ENCODE results near the gene VPS54.
A peak's percentile ranks its signal among the peaks of the same experiment; 100 is the strongest.
"Not testable (repeated sequence)": the region's sequence is repeated elsewhere in the genome, so short reads cannot be mapped to it uniquely, and the experiment has no call there.

VPS54 gene

GRCh38 chr2:63962186-63962585 lies 57.0 kb downstream of the VPS54 start:
- DNase-seq, result no peak
- H3K27me3 Mint-ChIP-seq (ENCODE audit: low read depth, poor library complexity), result no peaks in the 10 kb centered on the region
- H3K36me3 Mint-ChIP-seq (ENCODE audit: low read depth), result peaks cover 64% of the 10 kb centered on the region
- H3K4me1 Mint-ChIP-seq, result peaks cover 13% of the 10 kb centered on the region
- no peak overlapping the region for H3K27ac Mint-ChIP-seq
- TF ChIP-seq, protein P1, sequence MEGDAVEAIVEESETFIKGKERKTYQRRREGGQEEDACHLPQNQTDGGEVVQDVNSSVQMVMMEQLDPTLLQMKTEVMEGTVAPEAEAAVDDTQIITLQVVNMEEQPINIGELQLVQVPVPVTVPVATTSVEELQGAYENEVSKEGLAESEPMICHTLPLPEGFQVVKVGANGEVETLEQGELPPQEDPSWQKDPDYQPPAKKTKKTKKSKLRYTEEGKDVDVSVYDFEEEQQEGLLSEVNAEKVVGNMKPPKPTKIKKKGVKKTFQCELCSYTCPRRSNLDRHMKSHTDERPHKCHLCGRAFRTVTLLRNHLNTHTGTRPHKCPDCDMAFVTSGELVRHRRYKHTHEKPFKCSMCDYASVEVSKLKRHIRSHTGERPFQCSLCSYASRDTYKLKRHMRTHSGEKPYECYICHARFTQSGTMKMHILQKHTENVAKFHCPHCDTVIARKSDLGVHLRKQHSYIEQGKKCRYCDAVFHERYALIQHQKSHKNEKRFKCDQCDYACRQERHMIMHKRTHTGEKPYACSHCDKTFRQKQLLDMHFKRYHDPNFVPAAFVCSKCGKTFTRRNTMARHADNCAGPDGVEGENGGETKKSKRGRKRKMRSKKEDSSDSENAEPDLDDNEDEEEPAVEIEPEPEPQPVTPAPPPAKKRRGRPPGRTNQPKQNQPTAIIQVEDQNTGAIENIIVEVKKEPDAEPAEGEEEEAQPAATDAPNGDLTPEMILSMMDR (IDR thresholded peaks at IDR 0.05), result no peak
- no peaks in the 10 kb centered on the region for H3K9me3 Mint-ChIP-seq
- no peak overlapping the region for H3K4me3 Mint-ChIP-seq

- no peak overlapping the region for H3K27ac Mint-ChIP-seq
- H3K9me3 Mint-ChIP-seq, result peaks cover 18% of the 10 kb centered on the region
- no peak overlapping the region for H3K4me3 Mint-ChIP-seq
- DNase-seq, result no peak
- H3K27me3 Mint-ChIP-seq (ENCODE audit: low read depth, poor library complexity), result no peaks in the 10 kb centered on the region
- H3K4me1 Mint-ChIP-seq, result no peaks in the 10 kb centered on the region
- TF ChIP-seq, protein P1 (IDR thresholded peaks at IDR 0.05), result no peak
- H3K36me3 Mint-ChIP-seq (ENCODE audit: low read depth), result peaks cover 79% of the 10 kb centered on the region
Measured at GRCh38 chr2:63950414-63950813, 68.8 kb downstream of the VPS54 start.

- Mint-ChIP-seq H3K27me3 (ENCODE audit: low read depth, poor library complexity) (peaks cover 2% of the 10 kb centered on the region), H3K4me3 (no peak overlapping the region), H3K27ac (no peak overlapping the region), H3K9me3 (peaks cover 10% of the 10 kb centered on the region), H3K36me3 (ENCODE audit: low read depth) (peaks cover 71% of the 10 kb centered on the region), H3K4me1 (no peaks in the 10 kb centered on the region)
- TF ChIP-seq, protein P1 (IDR thresholded peaks at IDR 0.05), result no peak
- DNase-seq, result no peak
Measured at GRCh38 chr2:63942788-63943187, 76.4 kb downstream of the VPS54 start.

- H3K9me3 Mint-ChIP-seq, result peaks cover 45% of the 10 kb centered on the region
Measured at GRCh38 chr2:63932104-63932503, 87.1 kb downstream of the VPS54 start.

DNA sequence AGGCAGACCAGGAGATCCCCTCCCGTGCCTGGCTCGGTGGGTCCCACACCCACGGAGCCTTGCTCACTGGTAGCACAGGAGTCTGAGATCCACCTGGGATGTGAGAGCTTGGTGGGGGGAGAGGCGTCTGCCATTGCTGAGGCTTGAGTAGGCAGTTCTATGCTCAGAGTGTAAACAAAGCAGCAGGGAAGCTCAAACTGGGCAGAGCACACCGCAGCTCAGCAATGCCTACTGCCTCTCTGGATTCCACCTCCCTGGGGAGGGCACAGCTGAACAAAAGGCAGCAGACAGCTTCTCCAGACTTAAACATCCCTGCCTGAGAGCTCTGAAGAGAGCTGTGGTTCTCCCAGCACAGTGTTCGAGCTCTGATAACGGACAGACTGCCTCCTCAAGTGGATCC lies 92.4 kb downstream of the VPS54 start:
- Mint-ChIP-seq H3K4me3 (no peak overlapping the region), H3K9me3 (peaks cover 40% of the 10 kb centered on the region), H3K4me1 (no peaks in the 10 kb centered on the region), H3K27ac (peak overlapping the region; percentile 54), H3K36me3 (ENCODE audit: low read depth) (peaks cover 83% of the 10 kb centered on the region), H3K27me3 (ENCODE audit: low read depth, poor library complexity) (peaks cover 9% of the 10 kb centered on the region)
- TF ChIP-seq, protein P1 (IDR thresholded peaks at IDR 0.05), result no peak
- DNase-seq, result no peak

More at GRCh38 chr2:63932104-63932503, 87.1 kb downstream of the VPS54 start:
- not testable (repeated sequence) for H3K27me3 Mint-ChIP-seq (ENCODE audit: low read depth, poor library complexity); H3K4me1 Mint-ChIP-seq; DNase-seq; H3K4me3 Mint-ChIP-seq; H3K27ac Mint-ChIP-seq
- H3K36me3 Mint-ChIP-seq (ENCODE audit: low read depth), result peaks cover 89% of the 10 kb centered on the region

- DNase-seq, result no peak
- H3K9me3 Mint-ChIP-seq, result no peaks in the 10 kb centered on the region
- H3K4me3 Mint-ChIP-seq, result no peak overlapping the region
- H3K27me3 Mint-ChIP-seq (ENCODE audit: low read depth, poor library complexity), result no peaks in the 10 kb centered on the region
- H3K36me3 Mint-ChIP-seq (ENCODE audit: low read depth), result peaks cover 63% of the 10 kb centered on the region
- TF ChIP-seq, protein P1 (IDR thresholded peaks at IDR 0.05), result no peak
- no peak overlapping the region for H3K27ac Mint-ChIP-seq
- H3K4me1 Mint-ChIP-seq, result no peaks in the 10 kb centered on the region
Measured at GRCh38 chr2:63914311-63914710, 104.9 kb downstream of the VPS54 start.

Data from nephron progenitor cell (in vitro differentiated cells).